ENCODE results near the gene CNGA4.

Gene CNGA4, protein sequence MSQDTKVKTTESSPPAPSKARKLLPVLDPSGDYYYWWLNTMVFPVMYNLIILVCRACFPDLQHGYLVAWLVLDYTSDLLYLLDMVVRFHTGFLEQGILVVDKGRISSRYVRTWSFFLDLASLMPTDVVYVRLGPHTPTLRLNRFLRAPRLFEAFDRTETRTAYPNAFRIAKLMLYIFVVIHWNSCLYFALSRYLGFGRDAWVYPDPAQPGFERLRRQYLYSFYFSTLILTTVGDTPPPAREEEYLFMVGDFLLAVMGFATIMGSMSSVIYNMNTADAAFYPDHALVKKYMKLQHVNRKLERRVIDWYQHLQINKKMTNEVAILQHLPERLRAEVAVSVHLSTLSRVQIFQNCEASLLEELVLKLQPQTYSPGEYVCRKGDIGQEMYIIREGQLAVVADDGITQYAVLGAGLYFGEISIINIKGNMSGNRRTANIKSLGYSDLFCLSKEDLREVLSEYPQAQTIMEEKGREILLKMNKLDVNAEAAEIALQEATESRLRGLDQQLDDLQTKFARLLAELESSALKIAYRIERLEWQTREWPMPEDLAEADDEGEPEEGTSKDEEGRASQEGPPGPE

DNA sequence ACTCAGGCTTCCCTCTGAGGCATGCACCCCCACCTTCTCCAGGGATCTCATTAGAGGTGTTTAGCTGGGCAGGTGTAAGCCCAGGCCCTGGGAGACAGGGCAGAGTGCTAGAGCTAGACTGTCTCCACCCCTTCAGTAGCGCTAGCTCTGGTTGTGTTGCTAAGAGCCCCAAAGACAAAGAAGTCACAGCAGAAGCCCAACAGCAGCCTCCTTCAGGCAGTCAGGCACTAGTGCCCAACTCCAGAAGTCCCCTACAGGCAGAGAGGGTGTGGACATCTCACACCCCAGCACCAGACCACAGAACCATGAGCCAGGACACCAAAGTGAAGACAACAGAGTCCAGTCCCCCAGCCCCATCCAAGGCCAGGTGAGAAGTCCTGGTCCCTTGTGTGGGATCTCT, at the start of gene CNGA4:
CNGA4 (plus strand) TSS at position 188 of the 400 bp plus-strand sequence; CDS start at position 306, 118 bp downstream.
- no peak for DNase-seq (ENCODE audit: low spot score)

DNA sequence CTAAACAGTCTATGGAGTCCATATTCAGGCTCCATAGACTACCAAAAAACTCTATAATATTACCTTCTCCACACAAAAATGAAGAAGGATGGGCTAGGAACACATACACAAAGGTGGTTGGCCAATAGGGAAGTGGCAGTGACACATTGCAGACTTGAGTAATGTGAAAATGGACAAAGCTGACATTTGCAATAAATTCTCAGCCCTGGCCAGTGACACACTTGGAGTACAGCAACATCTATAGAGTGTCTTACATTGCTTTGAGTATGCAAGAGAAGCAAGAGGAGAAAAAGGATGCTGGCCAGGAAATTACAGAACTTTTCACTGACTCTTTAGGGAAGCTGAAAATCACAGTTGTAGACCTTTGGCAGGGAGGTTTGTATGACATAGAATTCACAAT, 47.1 kb upstream of the CNGA4 start:
- DNase-seq (ENCODE audit: low spot score) = no peak

DNA sequence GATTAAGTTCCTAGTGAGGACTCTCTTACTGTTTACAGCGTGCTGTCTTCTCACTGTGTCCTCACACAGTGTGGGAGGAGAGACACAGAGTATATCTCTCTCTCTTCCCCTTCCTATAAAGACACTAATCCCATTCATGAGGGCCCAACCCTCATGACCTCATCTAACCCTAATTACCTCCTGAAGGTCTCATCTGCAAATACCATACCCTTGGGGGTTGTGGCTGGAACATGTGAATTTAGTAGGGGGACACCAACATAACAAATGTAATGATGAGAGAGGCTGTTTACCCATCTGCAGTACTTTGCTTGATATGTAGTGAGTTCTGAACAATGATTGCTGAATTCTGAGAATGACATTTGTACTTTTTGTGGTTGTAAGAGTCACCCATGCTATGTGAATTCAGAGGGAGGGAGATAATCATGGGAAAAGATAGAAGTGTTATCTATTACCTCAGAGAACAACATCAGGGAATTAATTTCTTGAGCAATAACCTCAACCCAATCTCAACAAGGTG, 44.8 kb upstream of the CNGA4 start:
- DNase-seq (ENCODE audit: low spot score) = no peak

DNA sequence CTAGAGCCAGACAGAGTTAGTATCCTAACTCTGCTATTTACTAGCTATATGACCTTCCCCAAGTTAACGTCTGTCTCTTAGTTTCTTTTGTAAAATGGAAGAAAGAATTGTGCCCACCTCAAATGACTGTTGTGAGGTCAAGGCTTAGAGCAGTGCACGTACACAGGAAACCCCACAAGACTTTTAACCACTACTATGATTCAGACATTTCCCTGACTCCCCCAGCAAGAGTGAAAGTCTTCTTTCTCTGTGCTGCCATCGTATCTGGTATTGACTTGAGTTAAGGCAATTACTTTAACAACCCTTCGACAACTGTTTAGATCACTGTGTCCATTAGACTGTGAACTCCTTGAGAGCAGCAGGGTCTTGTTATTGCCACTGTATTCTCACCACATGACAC, 42.5 kb upstream of the CNGA4 start:
- no peak for DNase-seq (ENCODE audit: low spot score)

GRCh38 chr11:6197466-6198200, 41.3 kb upstream of the CNGA4 start:
- no peak for DNase-seq (ENCODE audit: low spot score)

DNA sequence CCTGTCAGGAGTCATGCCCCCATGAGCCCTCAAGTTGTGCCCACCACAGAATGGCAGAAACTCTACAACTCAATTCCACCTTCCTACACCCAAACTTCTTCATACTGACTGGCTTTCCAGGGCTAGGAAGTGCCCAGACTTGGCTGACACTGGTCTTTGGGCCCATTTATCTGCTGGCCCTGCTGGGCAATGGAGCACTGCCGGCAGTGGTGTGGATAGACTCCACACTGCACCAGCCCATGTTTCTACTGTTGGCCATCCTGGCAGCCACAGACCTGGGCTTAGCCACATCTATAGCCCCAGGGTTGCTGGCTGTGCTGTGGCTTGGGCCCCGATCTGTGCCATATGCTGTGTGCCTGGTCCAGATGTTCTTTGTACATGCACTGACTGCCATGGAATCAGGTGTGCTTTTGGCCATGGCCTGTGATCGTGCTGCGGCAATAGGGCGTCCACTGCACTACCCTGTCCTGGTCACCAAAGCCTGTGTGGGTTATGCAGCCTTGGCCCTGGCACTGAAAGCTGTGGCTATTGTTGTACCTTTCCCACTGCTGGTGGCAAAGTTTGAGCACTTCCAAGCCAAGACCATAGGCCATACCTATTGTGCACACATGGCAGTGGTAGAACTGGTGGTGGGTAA, 39.6 kb upstream of the CNGA4 start, which contains the start of gene OR52W1:
OR52W1 (plus strand) TSS at position 51 of the 637 bp plus-strand sequence; CDS start at position 51, 0 bp downstream.
- no peak for DNase-seq (ENCODE audit: low spot score)

GRCh38 chr11:6200975-6201374, 37.9 kb upstream of the CNGA4 start:
- no peak for DNase-seq (ENCODE audit: low spot score)

GRCh38 chr11:6201481-6201880, 37.4 kb upstream of the CNGA4 start:
- DNase-seq (ENCODE audit: low spot score) = no peak

GRCh38 chr11:6202041-6202440, 36.8 kb upstream of the CNGA4 start:
- DNase-seq (ENCODE audit: low spot score) = no peak

DNA sequence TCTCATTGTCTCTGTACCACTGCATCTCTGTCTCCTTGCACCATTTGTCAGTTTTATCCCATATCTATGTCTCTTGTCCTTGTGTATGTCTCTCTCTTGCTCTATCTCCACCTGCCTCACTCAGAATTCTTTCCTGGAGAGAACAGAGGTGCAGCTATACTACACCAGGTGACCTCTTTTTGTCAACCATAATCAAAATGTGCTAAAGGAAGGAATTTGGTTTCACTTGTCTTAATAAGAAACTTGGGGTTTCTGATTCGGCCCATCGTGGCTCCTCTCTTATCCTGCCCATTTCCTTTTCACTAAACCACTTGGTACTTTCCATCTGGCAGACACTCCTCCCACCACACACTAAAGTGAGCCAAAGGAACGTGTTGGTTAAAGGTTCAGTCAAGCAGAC, 35.6 kb upstream of the CNGA4 start:
- DNase-seq (ENCODE audit: low spot score) = no peak

GRCh38 chr11:6204706-6205105, 34.2 kb upstream of the CNGA4 start:
- no peak for DNase-seq (ENCODE audit: low spot score)

DNA sequence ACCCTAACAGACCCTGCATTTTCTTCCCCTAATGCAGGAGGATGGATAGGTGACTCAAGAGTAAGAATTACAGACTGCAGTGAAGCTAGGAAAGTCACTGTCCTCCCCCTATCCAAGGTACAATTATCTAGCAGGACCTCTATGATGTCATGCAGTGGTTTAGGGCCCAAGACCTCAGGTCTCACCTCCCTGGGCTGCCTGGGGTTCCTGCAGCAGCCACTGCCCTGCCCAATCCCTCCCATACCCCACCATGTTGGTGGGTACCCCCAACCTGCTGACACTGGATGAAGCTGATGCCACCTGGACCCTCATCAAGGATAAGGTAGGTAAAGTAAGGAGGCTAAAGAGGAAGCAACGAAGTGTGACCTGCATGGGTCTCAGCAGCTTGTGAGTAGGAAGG, 33.5 kb upstream of the CNGA4 start, which contains the start of gene C11orf42:
C11orf42 (plus strand) TSS at position 192 of the 400 bp plus-strand sequence; CDS start at position 251, 59 bp downstream.
- DNase-seq (ENCODE audit: low spot score) = no peak

GRCh38 chr11:6206456-6207180, 32.3 kb upstream of the CNGA4 start:
- DNase-seq (ENCODE audit: low spot score) = no peak

- DNase-seq (ENCODE audit: low spot score) = no peak
Measured at GRCh38 chr11:6209801-6210200, 29.1 kb upstream of the CNGA4 start.

DNA sequence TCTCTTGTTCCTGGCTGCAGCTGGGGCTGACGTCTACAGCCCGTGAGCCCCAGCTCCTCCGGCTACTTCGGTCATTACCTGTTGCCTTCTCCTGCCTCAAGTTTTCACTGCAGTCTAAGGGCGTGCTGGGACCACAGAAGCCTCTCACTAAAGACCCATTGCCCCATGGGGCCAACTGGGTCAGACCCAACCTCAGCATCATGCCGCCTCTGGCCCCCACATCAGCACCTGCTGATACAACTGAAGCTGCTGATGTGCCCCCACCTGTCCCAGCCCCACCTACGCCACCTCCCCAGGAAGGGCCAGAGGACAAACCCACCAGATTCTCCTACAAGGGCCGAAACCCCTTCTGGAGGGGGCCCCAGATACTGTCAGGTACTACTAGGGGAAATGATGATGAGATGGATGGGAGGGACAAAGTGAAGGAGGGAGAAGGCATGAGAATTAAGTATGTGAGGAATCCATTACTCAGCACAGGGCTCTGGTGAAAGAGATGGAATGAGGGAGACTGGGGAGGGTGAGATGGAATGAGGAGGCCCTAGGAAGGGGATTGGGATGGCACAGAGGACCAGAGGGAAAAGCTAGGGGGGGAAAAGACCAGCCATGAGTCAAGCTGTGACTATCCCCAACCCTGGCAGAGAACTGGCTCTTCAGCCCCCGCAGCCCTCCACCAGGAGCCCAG, 28.5 kb upstream of the CNGA4 start:
- no peak for DNase-seq (ENCODE audit: low spot score)

DNA sequence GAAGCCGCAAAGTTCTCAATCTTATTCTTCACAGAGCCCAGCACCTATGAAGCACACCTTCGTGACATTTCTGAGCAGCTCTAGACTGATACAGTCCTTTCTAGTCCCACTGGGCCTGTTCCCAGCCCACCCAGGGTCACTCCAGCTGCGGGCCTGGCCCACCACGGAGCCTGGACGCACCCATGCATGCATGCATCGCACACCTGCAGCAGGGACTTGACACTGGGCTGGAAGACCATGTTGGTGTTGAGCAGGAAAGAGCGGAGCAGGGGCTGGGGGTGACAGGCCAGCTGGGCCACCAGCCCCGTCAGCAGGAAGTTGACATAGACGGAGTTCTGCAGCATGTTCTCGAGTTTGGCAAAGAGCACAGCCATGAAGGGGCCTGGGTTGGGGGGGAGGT, 24.4 kb upstream of the CNGA4 start:
- no peak for DNase-seq (ENCODE audit: low spot score)

GRCh38 chr11:6216501-6216900, 22.4 kb upstream of the CNGA4 start:
- no peak for DNase-seq (ENCODE audit: low spot score)

GRCh38 chr11:6217722-6218121, 21.2 kb upstream of the CNGA4 start:
- DNase-seq (ENCODE audit: low spot score) = no peak

GRCh38 chr11:6219359-6219758, 19.5 kb upstream of the CNGA4 start:
- DNase-seq (ENCODE audit: low spot score) = peak; percentile 92

DNA sequence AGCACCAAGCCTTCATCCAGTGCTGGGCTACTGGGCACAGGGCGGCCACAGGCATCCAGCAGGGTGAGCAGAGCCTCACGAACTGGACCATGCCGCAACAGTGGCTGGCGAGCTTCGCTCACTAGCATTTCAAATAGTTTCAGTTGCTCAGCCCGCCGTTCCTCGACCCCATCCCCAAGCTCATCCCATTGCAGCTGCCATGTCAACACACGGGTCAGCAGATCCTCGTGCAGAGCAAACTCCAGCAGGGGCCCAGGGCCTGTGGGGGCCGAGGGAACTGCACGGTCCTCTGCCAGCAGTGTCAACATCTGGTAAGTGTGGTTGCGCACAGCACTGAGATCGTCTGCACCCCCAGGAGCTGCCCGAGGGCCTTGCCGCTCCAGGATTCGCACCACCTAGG, 15.0 kb upstream of the CNGA4 start:
- DNase-seq (ENCODE audit: low spot score) = no peak

- DNase-seq (ENCODE audit: low spot score) = no peak
Measured at GRCh38 chr11:6224421-6224820, 14.5 kb upstream of the CNGA4 start.
